IMR-90 (cell line): Measurements from ENCODE around the gene NPR2. TPM values are rescaled to one million over a fixed set of nuclear protein-coding genes. Genes with fewer than 3 reads are reported as not detected.
A peak's percentile ranks its signal among the peaks of the same experiment; 100 is the strongest.

Experiments used
- ATAC-seq: fragments of 200-7000 bp; cut with Tn5 transposase; 2 replicates; pipeline ENCODE4 v1.9.1; 2020; ENCODE audit warnings: low read depth, mild to moderate bottlenecking, moderate library complexity
- BruUV-seq: library from RNA; stranded (reverse); fragments of 400-500 nt; replicated peaks from 2 replicates; lab custom pipeline; 2021; lab: Mats Ljungman, UMichigan
- CTCF ChIA-PET: fragments of 300-600 bp; formaldehyde crosslinking; extraction: SDS; loops from one replicate; lab custom pipeline; 2021; ENCODE audit warnings: antibody characterized with exemption; lab: Yijun Ruan, JAX
- POLR2A ChIA-PET: fragments of 300-600 bp; sonication (Branson Sonifier 250); formaldehyde crosslinking; loops from one replicate; lab custom pipeline; 2022; ENCODE audit warnings: antibody characterized with exemption; ENCODE audit not compliant: unreplicated experiment; lab: Charles Lee
- DNase-seq: peaks from one replicate; pipeline ENCODE4 v3.0.0; 2013
- H2AFZ ChIP-seq: replicated peaks from 2 replicates; pipeline ENCODE3; 2013; ENCODE audit warnings: low read length, mild to moderate bottlenecking; ENCODE audit not compliant: poor library complexity
- H2AK5ac ChIP-seq: 2 replicates; pipeline ENCODE4 v1.6.1; 2013; ENCODE audit warnings: low read depth, low read length, inconsistent platforms
- H2AK9ac ChIP-seq: replicated peaks from 2 replicates; pipeline ENCODE3; 2013; ENCODE audit warnings: mild to moderate bottlenecking, low read depth, low read length, moderate library complexity; ENCODE audit not compliant: poor library complexity
- H2BK120ac ChIP-seq: 2 replicates; pipeline ENCODE4 v1.6.1; 2013; ENCODE audit warnings: low read depth, low read length, inconsistent platforms
- H2BK15ac ChIP-seq: 3 replicates; pipeline ENCODE4 v1.6.1; 2013; ENCODE audit warnings: low read depth, low read length, inconsistent platforms
- H2BK20ac ChIP-seq: 2 replicates; pipeline ENCODE4 v1.6.1; 2013; ENCODE audit warnings: low read depth, mild to moderate bottlenecking, inconsistent platforms, low read length, moderate library complexity
- H2BK5ac ChIP-seq: 2 replicates; pipeline ENCODE4 v1.6.1; 2013; ENCODE audit warnings: mild to moderate bottlenecking, low read depth, low read length, inconsistent platforms; ENCODE audit not compliant: poor library complexity, severe bottlenecking
- H3K14ac ChIP-seq: replicated peaks from 2 replicates; pipeline ENCODE4 v1.6.1; 2013; ENCODE audit warnings: low read depth, low read length, inconsistent platforms
- H3K18ac ChIP-seq: 2 replicates; pipeline ENCODE4 v1.6.1; 2013; ENCODE audit warnings: low read depth, low read length, control low read depth
- H3K23ac ChIP-seq: 2 replicates; pipeline ENCODE4 v1.6.1; 2013; ENCODE audit warnings: low read depth, low read length, inconsistent platforms
- H3K27ac ChIP-seq: 2 replicates; pipeline ENCODE4 v1.5.1; 2013; ENCODE audit warnings: mild to moderate bottlenecking, control low read depth, low read length; ENCODE audit not compliant: insufficient read depth
- H3K27me3 ChIP-seq: 2 replicates; pipeline ENCODE4 v1.6.1; 2013; ENCODE audit warnings: low read length; ENCODE audit not compliant: control insufficient read depth, insufficient read depth
- H3K36me3 ChIP-seq: 2 replicates; pipeline ENCODE4 v1.6.1; 2013; ENCODE audit warnings: low read length, mixed read lengths; ENCODE audit not compliant: control insufficient read depth, insufficient read depth
- H3K4ac ChIP-seq: 2 replicates; pipeline ENCODE4 v1.6.1; 2013; ENCODE audit warnings: low read depth, low read length, inconsistent platforms
- H3K4me1 ChIP-seq: 2 replicates; pipeline ENCODE4 v1.6.1; 2013; ENCODE audit warnings: low read length, mixed read lengths; ENCODE audit not compliant: control insufficient read depth, insufficient read depth
- H3K4me2 ChIP-seq: 2 replicates; pipeline ENCODE4 v1.6.1; 2013; ENCODE audit warnings: low read depth, mild to moderate bottlenecking, control low read depth, low read length, moderate library complexity
- H3K4me3 ChIP-seq: 2 replicates; pipeline ENCODE4 v1.5.1; 2013; ENCODE audit warnings: low read depth, mild to moderate bottlenecking, control low read depth, low read length, moderate library complexity; ENCODE audit not compliant: insufficient read depth
- H3K56ac ChIP-seq: 2 replicates; pipeline ENCODE4 v1.6.1; 2013; ENCODE audit warnings: low read length, inconsistent platforms; ENCODE audit not compliant: insufficient read depth; ENCODE audit errors: extremely low read depth
- H3K79me1 ChIP-seq, 2 experiments: 2 replicates each; pipeline ENCODE4 v1.6.1; 2013; ENCODE audit warnings: low read length in 2 of 2, inconsistent platforms in 1 of 2, low read depth in 1 of 2
- H3K9ac ChIP-seq: 2 replicates; pipeline ENCODE4 v1.6.1; 2013; ENCODE audit warnings: low read depth, low read length, control low read depth
- H3K9me1 ChIP-seq: 2 replicates; pipeline ENCODE4 v1.6.1; 2013; ENCODE audit warnings: low read length, inconsistent platforms; ENCODE audit not compliant: insufficient read depth
- H3K9me3 ChIP-seq: 2 replicates; pipeline ENCODE4 v1.6.1; 2013; ENCODE audit warnings: low read length; ENCODE audit not compliant: control insufficient read depth, insufficient read depth
- H4K20me1 ChIP-seq: 2 replicates; pipeline ENCODE4 v1.6.1; 2013; ENCODE audit warnings: low read length, inconsistent platforms; ENCODE audit not compliant: insufficient read depth
- H4K5ac ChIP-seq: 2 replicates; pipeline ENCODE4 v1.6.1; 2013; ENCODE audit warnings: mild to moderate bottlenecking, low read depth, low read length, control low read depth
- H4K8ac ChIP-seq, 2 experiments: 2 replicates each; pipeline ENCODE4 v1.6.1; 2013; ENCODE audit warnings: low read depth in 2 of 2, low read length in 2 of 2, control low read depth in 1 of 2, inconsistent platforms in 1 of 2
- H4K91ac ChIP-seq: 2 replicates; pipeline ENCODE4 v1.6.1; 2013; ENCODE audit warnings: low read depth, low read length, inconsistent platforms; ENCODE audit not compliant: insufficient read depth
- CEBPB ChIP-seq: IDR thresholded peaks from 2 replicates; pipeline ENCODE4 v1.6.1; 2012; ENCODE audit warnings: low read depth, low read length, improper control_type of control experiment
- ELK1 ChIP-seq: fragments of 150-350 bp; IDR thresholded peaks from 2 replicates; pipeline ENCODE4 v1.6.1; 2016; ENCODE audit warnings: low read depth, mild to moderate bottlenecking, low read length, moderate library complexity, borderline replicate concordance
- MAFK ChIP-seq: IDR thresholded peaks from 2 replicates; pipeline ENCODE4 v1.6.1; 2012; ENCODE audit warnings: low read depth, low read length, improper control_type of control experiment
- MXI1 ChIP-seq: IDR thresholded peaks from 2 replicates; pipeline ENCODE4 v1.6.1; 2012; ENCODE audit warnings: low read depth, mild to moderate bottlenecking, low read length, moderate library complexity, borderline replicate concordance
- POLR2A ChIP-seq: IDR thresholded peaks from 2 replicates; pipeline ENCODE4 v1.6.1; 2012; ENCODE audit warnings: mild to moderate bottlenecking, low read depth, low read length
- RAD21 ChIP-seq: IDR thresholded peaks from 2 replicates; pipeline ENCODE4 v1.6.1; 2012; ENCODE audit warnings: low read length, improper control_type of control experiment
- RCOR1 ChIP-seq: IDR thresholded peaks from 2 replicates; pipeline ENCODE4 v1.6.1; 2012; ENCODE audit warnings: mild to moderate bottlenecking, low read length, improper control_type of control experiment; ENCODE audit not compliant: insufficient replicate concordance
- SMC3 ChIP-seq: fragments of 150-350 bp; IDR thresholded peaks from 2 replicates; pipeline ENCODE4 v1.6.1; 2016; ENCODE audit warnings: low read depth, mild to moderate bottlenecking, antibody characterized with exemption, low read length, moderate library complexity
- USF2 ChIP-seq: fragments of 150-350 bp; IDR thresholded peaks from 2 replicates; pipeline ENCODE4 v1.6.1; 2017; ENCODE audit warnings: mild to moderate bottlenecking, antibody characterized with exemption, low read length, low read depth
- WGBS, 2 experiments: methylation state at CpG; one replicate each; pipeline versions ENCODE4 v1.1.5 to v1.1.7; 2013; ENCODE audit warnings: missing lambda C conversion rate in 2 of 2; ENCODE audit not compliant: insufficient read length in 1 of 2; ENCODE audit errors: extremely low coverage in 2 of 2; 5-methylcytosine and 5-hydroxymethylcytosine counted together
- dilution Hi-C: fragments of 300-500 bp; cut with HindIII; formaldehyde crosslinking; loops from one replicate; pipeline ENCODE4 v1.14.3; 2018; ENCODE audit warnings: low sequenced_read_pairs; ENCODE audit not compliant: unreplicated experiment
- in situ Hi-C: fragments of 300-500 bp; cut with MboI; formaldehyde crosslinking; loops from 3 replicates; pipeline ENCODE4 v1.14.3; 2019; ENCODE audit warnings: low sequenced_read_pairs, inconsistent platforms, mixed read lengths
- intact Hi-C: fragments of 100-400 bp; cut with micrococcal nuclease; formaldehyde crosslinking; loops from 2 replicates; pipeline ENCODE4 v1.10.0; 2022
- polyA plus RNA-seq, 3 experiments: library from polyadenylated mRNA; depleted of rRNA; stranded (reverse); fragments of >200 nt; gene quantifications; 2 replicates each; pipeline ENCODE4 v1.2.3, GENCODE V29; 2012; ENCODE audit warnings: low replicate concordance in 1 of 3
- total RNA-seq: library from RNA; depleted of rRNA; stranded (reverse); fragments of >200 nt; gene quantifications from 2 replicates; pipeline ENCODE4 v1.2.3, GENCODE V29; 2012

Gene NPR2
- total and polyA plus RNA-seq, 2 of the 4 experiments (the other 2 are of a cell fraction) = 5.2 to 35.7 TPM

GRCh38 chr9:35811381-35812024, 20.1 kb downstream of the NPR2 start (continued):
- TF ChIP-seq RAD21 = no peak

GRCh38 chr9:35812025-35812602, 20.7 kb downstream of the NPR2 start, which contains the start of gene SPAG8:
TSS of gene SPAG8 (minus strand) at chr9:35812262. CDS start at chr9:35812147, 115 bp downstream.
- Histone ChIP-seq H2BK20ac (no peak within 1 kb of the TSS), H4K5ac (peak within 1 kb of the TSS; percentile 83), H3K79me1 (peaks cover 10 to 21% of the 10 kb centered on the region in 2 experiments; a peak in 3 of 4 replicates), H2AFZ (peak within 1 kb of the TSS; percentile 91), H2AK5ac (peak within 1 kb of the TSS; percentile 35; the same call in 1 of the 2 replicates), H3K4me1 (no peaks in the 10 kb centered on the region; the same call in 1 of the 2 replicates), H4K91ac (peak within 1 kb of the TSS; percentile 80), H4K20me1 (peaks cover 5% of the 10 kb centered on the region), H3K27ac (peak within 1 kb of the TSS; percentile 24), H3K9ac (peak within 1 kb of the TSS; percentile 39; the same call in 1 of the 2 replicates), H2AK9ac (peak within 1 kb of the TSS; percentile 10), H3K4ac (peak within 1 kb of the TSS; percentile 75), H3K4me3 (peak within 1 kb of the TSS; percentile 60), H2BK15ac (no peak within 1 kb of the TSS), H3K36me3 (peaks cover 14% of the 10 kb centered on the region), H3K9me1 (peaks cover 6% of the 10 kb centered on the region; the same call in 1 of the 2 replicates), H3K4me2 (peak within 1 kb of the TSS; percentile 92), H3K23ac (peak within 1 kb of the TSS; percentile 59; the same call in 1 of the 2 replicates), H4K8ac (peak within 1 kb of the TSS; percentile 97 to 100), H3K27me3 (no peaks in the 10 kb centered on the region), H2BK5ac (peak within 1 kb of the TSS; percentile 44), H2BK120ac (peak within 1 kb of the TSS; percentile 49; the same call in 1 of the 2 replicates), H3K18ac (peak within 1 kb of the TSS; percentile 60; the same call in 1 of the 2 replicates), H3K56ac (peak within 1 kb of the TSS; percentile 61; the same call in 1 of the 2 replicates), H3K14ac (peak within 1 kb of the TSS; percentile 85), H3K9me3 (no peaks in the 10 kb centered on the region)
- dilution Hi-C loops = no loop called here
- no TSS peak for BruUV-seq
- intact Hi-C loops = loop anchor here (2.0 to 10.0 kb wide), 2 partner anchors 21 to 157 kb away; partner anchors contain the start of genes CCDC107, NPR2, RMRP and SIT1
- ChIA-PET POLR2A (interaction anchor here (0.6 to 0.9 kb wide), 2 partner anchors 15 to 17 kb away, joined by 3 to 4 read pairs; no protein-coding TSS in a partner anchor), CTCF (interaction anchor here (0.8 to 1.3 kb wide), 4 partner anchors 14 to 134 kb away, joined by 3 to 4 read pairs (median 4); no protein-coding TSS in a partner anchor)
- 2% methylated on average over 10 of the region's 28 CpGs; no CpG with 5 or more reads in 1 of the 2 experiments for WGBS, 2 experiments
- TF ChIP-seq ELK1 (no peak), SMC3 (no peak), USF2 (peak; percentile 34), RCOR1 (no peak), MXI1 (peak; percentile 60), CEBPB (no peak), POLR2A (no peak), MAFK (no peak)
- in situ Hi-C loops = no loop called here
- DNase-seq (peak; percentile 96), ATAC-seq (peak; percentile 70)
